ENCODE measurements around the gene SLC39A8.

GRCh38 chr4:102217345-102217744, 127.9 kb downstream of the SLC39A8 start:
- TF ChIP-seq SIN3A (IDR thresholded peaks at IDR 0.05; ENCODE audit: borderline replicate concordance, low read depth, low read length) (no peak), CTCF (IDR thresholded peaks at IDR 0.05) (no peak), MAX (IDR thresholded peaks at IDR 0.05; ENCODE audit: low read depth) (no peak), YY1 (IDR thresholded peaks at IDR 0.05; ENCODE audit: low read depth) (no peak), IRF3 (IDR thresholded peaks at IDR 0.05; ENCODE audit: low read depth, low read length) (no peak), POLR2AphosphoS5 (IDR thresholded peaks at IDR 0.05; ENCODE audit: low read depth, low read length) (no peak), EZH2phosphoT487 (IDR thresholded peaks at IDR 0.05; ENCODE audit: borderline replicate concordance, low read depth) (no peak), JUND (IDR thresholded peaks at IDR 0.05) (no peak), TEAD4 (IDR thresholded peaks at IDR 0.05; ENCODE audit: borderline replicate concordance, insufficient read depth) (no peak)
